ENCODE data around the gene WDR83.
A peak's percentile ranks its signal among the peaks of the same experiment; 100 is the strongest.

WDR83 gene

DNA sequence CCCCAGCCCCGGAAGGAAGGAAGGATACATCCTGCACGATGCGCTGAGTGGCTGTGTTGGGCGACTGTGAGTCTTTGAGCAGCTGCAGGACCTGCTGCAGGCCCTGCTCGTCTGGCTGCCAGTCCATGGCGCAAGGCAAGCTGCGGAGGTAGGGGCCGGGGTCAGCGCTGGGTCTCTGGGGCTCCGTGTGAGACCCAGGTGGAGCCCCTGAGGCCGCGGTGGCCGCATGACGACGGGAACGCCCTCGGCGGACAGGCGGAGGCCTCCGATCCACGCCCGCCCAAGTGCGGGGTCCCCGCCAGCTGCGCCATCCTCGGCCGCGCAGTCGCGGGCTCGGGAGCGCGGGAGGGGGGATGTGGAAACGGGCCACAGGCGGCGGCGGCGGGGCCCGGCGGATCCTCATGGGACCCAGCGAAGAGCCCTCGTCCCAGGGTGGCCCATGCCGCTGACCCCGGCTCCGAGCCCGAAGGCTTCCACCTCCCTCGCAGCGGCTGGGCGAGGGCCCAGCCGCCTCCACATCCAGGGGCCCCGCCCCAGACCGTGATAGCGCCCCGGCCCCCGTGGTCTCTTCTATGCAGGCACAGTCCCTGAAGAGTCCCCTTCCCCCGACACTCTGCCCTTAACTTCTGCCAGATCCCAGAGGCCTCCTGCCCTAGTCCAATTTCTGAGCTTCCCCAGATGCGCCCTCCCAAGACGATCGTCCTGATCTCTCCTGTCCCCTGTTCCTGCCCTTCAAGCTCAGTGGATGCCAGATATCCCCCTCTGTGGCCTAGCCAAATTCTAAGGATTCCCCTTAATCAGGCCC, 54.4 kb downstream of the WDR83 start:
- H3F3A ChIP-seq (ENCODE audit: control insufficient read depth, insufficient read depth), result peaks cover 3% of the 10 kb centered on the region; the same call in 1 of the 2 replicates
- no peak for TF ChIP-seq EZH2phosphoT487 (IDR thresholded peaks at IDR 0.05; ENCODE audit: borderline replicate concordance, low read length)
- TF ChIP-seq, protein P1, sequence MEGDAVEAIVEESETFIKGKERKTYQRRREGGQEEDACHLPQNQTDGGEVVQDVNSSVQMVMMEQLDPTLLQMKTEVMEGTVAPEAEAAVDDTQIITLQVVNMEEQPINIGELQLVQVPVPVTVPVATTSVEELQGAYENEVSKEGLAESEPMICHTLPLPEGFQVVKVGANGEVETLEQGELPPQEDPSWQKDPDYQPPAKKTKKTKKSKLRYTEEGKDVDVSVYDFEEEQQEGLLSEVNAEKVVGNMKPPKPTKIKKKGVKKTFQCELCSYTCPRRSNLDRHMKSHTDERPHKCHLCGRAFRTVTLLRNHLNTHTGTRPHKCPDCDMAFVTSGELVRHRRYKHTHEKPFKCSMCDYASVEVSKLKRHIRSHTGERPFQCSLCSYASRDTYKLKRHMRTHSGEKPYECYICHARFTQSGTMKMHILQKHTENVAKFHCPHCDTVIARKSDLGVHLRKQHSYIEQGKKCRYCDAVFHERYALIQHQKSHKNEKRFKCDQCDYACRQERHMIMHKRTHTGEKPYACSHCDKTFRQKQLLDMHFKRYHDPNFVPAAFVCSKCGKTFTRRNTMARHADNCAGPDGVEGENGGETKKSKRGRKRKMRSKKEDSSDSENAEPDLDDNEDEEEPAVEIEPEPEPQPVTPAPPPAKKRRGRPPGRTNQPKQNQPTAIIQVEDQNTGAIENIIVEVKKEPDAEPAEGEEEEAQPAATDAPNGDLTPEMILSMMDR (IDR thresholded peaks at IDR 0.05; ENCODE audit: low read depth, low read length, poor library complexity, severe bottlenecking), result no peak
- peaks cover 66% of the 10 kb centered on the region for H3K36me3 ChIP-seq (ENCODE audit: control insufficient read depth, low read length)
- peak overlapping the region; percentile 78 for H3K27ac ChIP-seq (ENCODE audit: low read depth, low read length)
- no peaks in the 10 kb centered on the region for H3K27me3 ChIP-seq (ENCODE audit: control insufficient read depth, low read length)
- no peaks in the 10 kb centered on the region for H3K9me2 ChIP-seq (replicated peaks; ENCODE audit: control insufficient read depth, low read length)
- H3K4me1 ChIP-seq (ENCODE audit: control insufficient read depth, low read length), result peaks cover 23% of the 10 kb centered on the region
- peak overlapping the region; percentile 98 for H3K4me2 ChIP-seq (ENCODE audit: low read length)
- H3K9me3 ChIP-seq (ENCODE audit: control insufficient read depth, insufficient read depth, low read length), result no peaks in the 10 kb centered on the region
- peaks cover 85% of the 10 kb centered on the region for H3K79me2 ChIP-seq (ENCODE audit: control insufficient read depth, low read length)
- peak overlapping the region; percentile 96 for H3K4me3 ChIP-seq (ENCODE audit: low read length)
- peaks cover 14% of the 10 kb centered on the region; the same call in 1 of the 2 replicates for H4K20me1 ChIP-seq (ENCODE audit: control insufficient read depth, insufficient read depth, low read depth, low read length)

DNA sequence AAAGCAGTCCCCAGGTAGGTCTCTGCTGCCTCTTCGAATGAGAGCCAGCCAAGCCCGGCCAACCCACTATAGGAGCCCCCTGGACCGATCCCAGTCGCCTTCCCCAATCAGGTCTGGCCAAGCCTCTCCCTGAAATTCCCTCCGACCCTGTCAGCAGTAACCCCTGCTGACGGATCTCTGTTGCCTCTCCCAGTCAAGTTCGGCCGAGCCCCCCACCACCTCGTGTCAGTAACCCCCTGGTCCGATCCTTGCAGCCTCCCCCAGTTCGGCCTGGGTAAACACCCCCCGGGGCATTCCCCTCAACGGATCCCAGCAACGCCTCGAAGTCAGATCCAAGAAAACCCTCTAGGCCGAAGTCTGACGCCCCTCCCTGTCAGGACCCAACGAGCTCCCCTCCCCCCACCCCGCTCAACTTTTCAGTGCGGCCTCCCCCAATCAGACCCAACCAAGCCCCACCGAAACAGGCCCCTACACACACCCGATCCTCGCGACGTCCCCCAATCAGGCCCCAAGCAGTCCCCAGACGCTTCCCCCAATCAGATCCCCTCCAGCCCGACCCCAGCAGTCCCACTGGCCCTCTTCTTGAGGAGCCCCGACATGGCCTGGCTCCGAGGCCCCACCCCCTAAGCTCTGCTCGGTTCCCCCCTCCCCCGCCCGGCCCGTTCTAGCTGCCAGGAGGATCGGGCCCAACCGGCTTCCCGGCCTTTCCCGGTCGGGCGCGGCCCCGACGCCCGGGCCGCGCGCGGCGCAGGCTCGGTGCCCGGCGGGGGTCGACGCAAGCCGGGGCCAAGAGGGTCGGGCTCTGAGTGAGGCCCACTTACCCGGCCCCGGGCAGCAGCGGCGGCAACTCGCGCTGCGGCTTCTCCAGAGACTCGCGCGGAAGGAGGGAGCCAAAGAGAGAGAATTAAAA, 55.3 kb downstream of the WDR83 start:
- Histone ChIP-seq H3K4me3 (ENCODE audit: low read length) (peak overlapping the region; percentile 96), H3K9me2 (replicated peaks; ENCODE audit: control insufficient read depth, low read length) (no peaks in the 10 kb centered on the region), H3K36me3 (ENCODE audit: control insufficient read depth, low read length) (peaks cover 63% of the 10 kb centered on the region), H3K4me1 (ENCODE audit: control insufficient read depth, low read length) (peaks cover 32% of the 10 kb centered on the region), H3K27ac (ENCODE audit: low read depth, low read length) (peak overlapping the region; percentile 78), H3K79me2 (ENCODE audit: control insufficient read depth, low read length) (peaks cover 80% of the 10 kb centered on the region), H3K9me3 (ENCODE audit: control insufficient read depth, insufficient read depth, low read length) (no peaks in the 10 kb centered on the region), H3F3A (ENCODE audit: control insufficient read depth, insufficient read depth) (peaks cover 9% of the 10 kb centered on the region), H3K4me2 (ENCODE audit: low read length) (peak overlapping the region; percentile 98), H3K27me3 (ENCODE audit: control insufficient read depth, low read length) (no peaks in the 10 kb centered on the region), H4K20me1 (ENCODE audit: control insufficient read depth, insufficient read depth, low read depth, low read length) (peaks cover 14% of the 10 kb centered on the region; the same call in 1 of the 2 replicates)
- TF ChIP-seq, protein P1 (IDR thresholded peaks at IDR 0.05; ENCODE audit: low read depth, low read length, poor library complexity, severe bottlenecking), result no peak
- no peak for TF ChIP-seq EZH2phosphoT487 (IDR thresholded peaks at IDR 0.05; ENCODE audit: borderline replicate concordance, low read length)

DNA sequence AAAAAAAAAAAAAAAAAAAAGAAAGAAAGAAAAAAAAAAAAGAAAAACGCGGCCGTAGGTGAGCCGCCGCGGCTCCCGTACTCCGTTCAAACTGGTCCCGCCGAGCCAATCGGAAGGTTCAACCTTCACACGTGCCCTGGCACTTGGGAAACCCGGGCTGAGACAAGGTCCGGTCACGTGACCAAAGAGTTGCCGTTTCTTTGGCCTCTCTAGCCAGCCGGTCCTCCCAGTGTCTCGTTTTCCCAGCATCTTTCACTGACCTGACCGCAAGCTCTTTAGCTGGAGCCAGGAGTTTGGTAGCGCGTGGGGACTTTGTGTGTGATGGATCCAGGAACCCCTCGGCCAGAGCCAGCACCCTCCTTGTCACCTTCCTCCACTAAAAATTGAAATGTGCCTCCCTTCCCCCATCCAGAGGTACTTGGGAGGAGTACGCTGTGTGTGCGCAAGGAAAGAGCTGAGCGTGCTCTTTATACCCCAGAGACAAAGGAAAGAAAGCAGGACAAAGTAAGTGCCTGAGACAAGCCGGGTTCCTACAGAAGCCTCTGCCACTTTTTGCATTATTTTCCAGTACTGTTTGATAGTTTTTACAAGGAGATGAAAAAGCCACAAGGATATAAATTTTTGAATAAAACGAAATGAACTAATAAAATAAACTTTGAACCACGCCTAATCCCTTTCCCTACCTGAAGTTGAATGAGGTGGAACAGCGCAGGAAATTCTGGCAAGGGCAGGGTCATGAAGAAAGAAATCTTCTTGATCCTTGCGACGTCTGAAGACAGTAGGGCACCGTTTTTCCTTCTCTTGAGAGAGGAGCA, 56.2 kb downstream of the WDR83 start:
- Histone ChIP-seq H4K20me1 (ENCODE audit: control insufficient read depth, insufficient read depth, low read depth, low read length) (peaks cover 10% of the 10 kb centered on the region; the same call in 1 of the 2 replicates), H3K9me2 (replicated peaks; ENCODE audit: control insufficient read depth, low read length) (no peaks in the 10 kb centered on the region), H3K36me3 (ENCODE audit: control insufficient read depth, low read length) (peaks cover 57% of the 10 kb centered on the region), H3F3A (ENCODE audit: control insufficient read depth, insufficient read depth) (peaks cover 9% of the 10 kb centered on the region), H3K4me1 (ENCODE audit: control insufficient read depth, low read length) (peaks cover 40% of the 10 kb centered on the region), H3K27ac (ENCODE audit: low read depth, low read length) (peak overlapping the region; percentile 78), H3K27me3 (ENCODE audit: control insufficient read depth, low read length) (no peaks in the 10 kb centered on the region), H3K4me3 (ENCODE audit: low read length) (peak overlapping the region; percentile 96), H3K79me2 (ENCODE audit: control insufficient read depth, low read length) (peaks cover 72% of the 10 kb centered on the region), H3K4me2 (ENCODE audit: low read length) (peak overlapping the region; percentile 98), H3K9me3 (ENCODE audit: control insufficient read depth, insufficient read depth, low read length) (no peaks in the 10 kb centered on the region)
- TF ChIP-seq, protein P1 (IDR thresholded peaks at IDR 0.05; ENCODE audit: low read depth, low read length, poor library complexity, severe bottlenecking), result no peak
- TF ChIP-seq EZH2phosphoT487 (IDR thresholded peaks at IDR 0.05; ENCODE audit: borderline replicate concordance, low read length), result no peak

All from DOHH2 (cell line).